DMS 273 (cell line): ENCODE results near the gene ENG.
"Not testable (repeated sequence)": the region's sequence is repeated elsewhere in the genome, so short reads cannot be mapped to it uniquely, and the experiment has no call there.

Experiments
- DNase-seq: peaks from one replicate; lab custom pipeline; 2025; ENCODE audit not compliant: unreplicated experiment; lab: John Stamatoyannopoulos, UW

The ENG gene

DNA sequence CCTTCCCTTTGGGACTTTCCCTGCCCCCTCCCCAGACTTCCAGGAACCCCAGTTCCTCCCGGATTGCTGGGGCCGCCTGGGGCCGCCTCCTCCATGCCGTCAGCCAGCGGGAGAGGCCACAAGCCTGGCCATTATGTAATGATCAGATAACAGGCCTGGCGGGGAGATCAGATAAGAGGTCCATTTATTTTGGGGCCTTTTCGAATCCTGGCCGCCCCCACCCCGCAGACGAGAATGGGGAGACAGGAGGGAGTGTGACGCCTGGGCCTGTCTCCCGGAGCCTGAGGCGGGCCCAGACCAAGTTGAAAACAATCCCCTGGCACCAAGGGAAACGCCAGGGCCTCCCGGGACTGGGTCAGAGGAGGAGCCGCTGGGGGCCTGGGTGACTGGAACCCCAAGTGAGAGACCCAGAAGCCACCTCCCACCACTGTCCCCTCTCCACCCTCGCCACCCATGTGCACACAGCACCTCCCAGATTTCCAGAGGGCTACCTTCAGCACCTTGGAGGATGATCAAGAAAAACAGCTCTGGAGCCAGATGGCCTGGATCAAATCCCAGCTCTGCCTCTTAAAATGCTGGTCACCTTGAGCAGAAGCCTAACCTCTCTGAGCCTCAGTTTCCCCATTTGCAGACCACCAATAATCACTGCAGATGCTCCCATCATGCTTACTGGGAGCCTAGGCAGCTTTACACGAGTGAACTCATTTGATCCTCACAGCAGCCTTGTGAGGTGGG lies 7.8 kb downstream of the ENG start:
- peak; percentile 70 for DNase-seq

GRCh38 chr9:127845619-127846018 lies 8.8 kb downstream of the ENG start:
- DNase-seq: not testable (repeated sequence)

GRCh38 chr9:127844821-127845359 lies 9.6 kb downstream of the ENG start:
- DNase-seq: no peak

- DNase-seq: peak; percentile 31
These were observed 13.2 kb downstream of the ENG start for GRCh38 chr9:127841087-127841835.

DNA sequence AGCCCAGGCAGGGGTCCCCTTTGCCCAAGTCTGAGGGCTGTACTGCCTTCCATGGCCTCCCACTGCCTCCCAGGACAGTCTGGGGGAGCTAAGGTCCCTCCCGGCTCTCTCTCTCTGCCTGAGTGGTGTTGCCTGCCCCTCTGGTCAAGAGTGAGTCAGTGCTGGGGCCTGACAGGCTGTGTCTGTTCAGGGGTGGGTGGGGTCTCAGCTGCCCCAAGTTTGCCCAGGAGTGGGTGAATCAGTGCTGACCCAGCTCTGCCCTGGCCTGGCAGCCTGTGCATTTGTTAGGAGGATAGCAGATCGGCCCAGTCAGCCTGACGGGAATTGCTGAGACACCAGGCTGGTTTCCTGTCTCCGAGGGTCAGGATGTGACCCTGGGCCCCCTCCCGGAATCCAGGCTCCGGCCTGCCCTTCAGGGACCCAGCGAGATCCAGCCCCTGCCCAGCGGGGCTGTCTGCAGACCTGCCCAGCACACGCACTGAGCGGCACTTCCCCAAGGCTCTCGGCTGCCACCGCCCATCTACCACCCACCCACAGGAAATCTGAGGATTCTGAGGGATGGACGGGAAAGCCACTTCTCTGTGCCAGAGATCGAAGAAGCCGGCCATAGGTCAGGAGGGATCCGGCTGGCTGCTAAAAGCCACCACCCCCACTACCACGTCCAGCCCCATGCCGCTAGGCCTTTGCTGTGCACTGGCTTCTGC lies 15.9 kb downstream of the ENG start:
- DNase-seq: no peak

GRCh38 chr9:127837346-127837745 lies 17.1 kb downstream of the ENG start:
- DNase-seq: no peak

DNA sequence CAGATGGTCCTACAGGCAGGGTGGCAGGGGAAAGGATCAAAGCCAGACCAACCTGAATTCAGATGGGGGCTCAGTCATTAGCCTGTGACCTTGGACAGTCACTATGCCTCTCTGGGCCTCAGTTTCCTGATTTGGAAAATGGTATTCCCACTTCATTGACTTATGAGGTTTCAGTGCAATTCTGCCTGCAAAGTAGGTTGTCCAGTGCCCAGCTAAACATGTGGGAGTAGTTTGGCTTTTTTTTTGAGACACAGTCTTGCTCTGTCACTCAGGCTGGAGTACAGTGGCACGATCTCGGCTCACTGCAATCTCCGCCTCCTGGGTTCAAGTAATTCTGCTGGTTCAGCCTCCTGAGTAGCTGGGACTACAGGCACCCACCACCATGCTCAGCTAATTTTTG lies 17.9 kb downstream of the ENG start:
- not testable (repeated sequence) for DNase-seq

DNA sequence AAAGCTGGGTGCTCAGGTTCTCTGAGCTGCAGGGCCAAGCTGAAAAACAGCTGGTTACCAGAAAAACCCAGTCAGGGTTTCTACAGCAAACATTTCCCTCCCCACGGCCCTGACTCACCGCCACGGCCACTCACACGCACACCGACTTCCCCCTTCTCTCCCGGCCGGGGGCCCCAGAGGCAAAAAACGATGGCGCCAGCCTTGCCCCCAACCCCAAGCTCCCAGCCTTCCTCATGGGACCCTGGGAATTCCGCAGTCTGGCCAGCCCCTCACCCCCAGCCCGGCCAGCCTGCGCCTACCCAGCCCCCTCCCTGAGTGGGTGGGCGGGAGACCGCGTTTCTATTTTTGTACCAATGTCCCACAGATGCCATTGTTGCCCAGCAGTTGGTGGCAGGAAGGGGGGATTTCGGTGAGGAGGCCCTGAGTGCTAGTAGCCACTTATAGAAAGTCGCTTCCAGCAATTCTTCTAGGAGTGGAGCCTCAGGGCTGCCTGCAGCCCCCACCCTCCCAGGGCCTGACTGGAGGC lies 18.4 kb downstream of the ENG start:
- no peak for DNase-seq

- DNase-seq: no peak
These were observed 20.9 kb downstream of the ENG start for GRCh38 chr9:127833555-127833954.

DNA sequence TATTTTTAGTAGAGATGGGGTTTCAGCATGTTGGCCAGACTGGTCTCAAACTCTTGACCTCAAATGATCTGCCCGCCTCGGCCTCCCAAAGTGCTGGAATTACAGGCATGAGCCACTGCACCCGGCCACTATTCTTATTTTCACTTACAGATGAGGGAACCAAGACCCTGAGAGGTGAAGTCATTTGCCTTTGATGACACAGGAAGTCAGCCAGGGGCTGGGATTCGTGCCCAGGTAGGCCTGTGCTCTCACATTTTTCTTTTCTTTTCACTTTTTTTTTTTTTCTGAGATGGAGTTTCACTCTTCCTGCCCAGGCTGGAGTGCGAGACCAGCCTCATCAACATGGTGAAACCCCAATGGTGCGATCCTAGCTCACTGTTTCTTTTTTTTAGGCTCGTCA lies 22.2 kb downstream of the ENG start:
- DNase-seq: no peak

GRCh38 chr9:127829205-127829906 lies 25.1 kb downstream of the ENG start:
- no peak for DNase-seq

GRCh38 chr9:127828262-127829031 lies 26.0 kb downstream of the ENG start:
- peak; percentile 87 for DNase-seq

GRCh38 chr9:127826253-127826913 lies 28.1 kb downstream of the ENG start:
- DNase-seq: no peak

DNA sequence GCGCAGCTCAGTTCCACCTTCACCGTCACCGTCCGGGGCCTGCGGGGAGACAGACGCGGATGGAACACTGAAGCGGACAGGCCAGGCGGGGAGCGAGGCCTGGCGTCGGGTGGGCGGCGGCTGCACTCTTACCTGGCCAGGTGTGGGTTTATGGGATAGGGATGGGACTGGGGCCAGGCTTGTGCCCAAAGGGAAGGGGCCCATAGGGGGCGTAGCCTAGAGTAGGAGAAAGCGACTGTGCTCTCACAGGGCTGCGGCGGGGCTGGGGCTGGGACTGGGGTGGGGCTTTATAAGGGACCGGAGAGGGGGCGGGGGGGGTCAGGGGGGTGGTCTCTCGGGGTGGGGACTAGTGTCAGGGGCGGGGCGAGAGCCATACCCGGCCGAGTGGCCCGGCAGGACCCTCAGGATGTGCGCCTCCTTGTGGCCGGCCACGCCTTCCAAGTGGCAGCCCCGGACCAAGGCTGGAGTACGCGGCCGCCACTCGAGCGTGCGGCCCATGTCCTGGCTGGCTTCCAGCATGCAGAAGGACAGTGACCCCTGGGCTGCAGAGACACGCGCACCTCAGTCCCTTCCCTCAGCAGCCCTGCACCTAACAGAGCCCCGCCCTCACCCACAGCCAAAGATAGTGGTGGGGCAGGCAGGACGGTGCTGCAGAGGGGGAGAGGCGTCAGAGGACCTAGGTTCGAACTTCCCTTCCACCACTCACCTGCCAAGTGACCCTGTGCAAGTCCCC lies 29.0 kb downstream of the ENG start:
- peak; percentile 54 for DNase-seq

- no peak for DNase-seq
These were observed 32.4 kb downstream of the ENG start for GRCh38 chr9:127822108-127822507.

GRCh38 chr9:127818574-127818973 lies 35.9 kb downstream of the ENG start:
- no peak for DNase-seq

DNA sequence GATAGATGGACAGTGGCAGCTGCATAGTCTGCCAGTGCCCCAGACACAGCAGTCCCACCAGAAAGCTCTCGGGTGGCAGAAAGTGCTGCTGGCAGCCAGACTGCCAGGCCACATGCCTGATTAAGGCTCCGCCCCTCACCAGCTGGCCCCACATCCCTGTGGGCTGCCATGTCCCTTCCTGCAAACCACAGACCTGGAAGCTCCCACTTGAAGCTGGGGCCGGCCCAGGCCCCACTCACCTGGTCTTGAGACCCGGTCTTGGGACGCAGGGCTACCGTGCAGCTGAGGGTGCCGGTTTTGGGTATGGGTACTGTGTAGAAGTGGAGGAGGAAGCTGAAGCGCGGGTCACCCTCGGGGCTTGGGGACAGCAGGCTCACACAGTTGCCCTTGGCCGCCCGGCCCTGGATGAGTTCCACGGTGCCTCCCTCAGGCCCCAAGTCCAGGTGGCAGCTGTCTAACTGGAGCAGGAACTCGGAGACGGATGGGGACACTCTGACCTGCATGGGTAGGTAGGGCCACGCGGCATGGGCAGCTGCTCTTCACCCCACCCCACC lies 36.5 kb downstream of the ENG start:
- DNase-seq: peak; percentile 86

DNA sequence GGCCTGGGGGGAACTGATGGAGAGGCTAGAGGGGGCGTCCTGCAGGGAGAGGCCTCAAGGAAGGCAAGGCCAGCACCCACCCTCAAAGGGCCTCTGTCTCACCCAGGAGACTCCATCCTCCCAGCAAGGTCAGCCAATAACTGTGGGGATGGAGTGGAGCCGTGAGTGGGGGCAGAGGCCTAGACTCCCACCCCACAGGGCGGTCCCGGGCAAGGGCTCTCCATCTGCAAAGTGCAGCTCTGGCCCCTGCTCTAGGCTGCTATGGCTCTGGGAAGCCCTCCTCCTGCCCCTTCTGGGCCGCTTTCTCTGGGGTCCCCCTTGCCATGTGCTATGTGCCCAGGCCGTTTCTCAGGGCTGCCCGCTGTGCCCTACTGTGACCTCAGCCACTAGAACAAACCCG lies 37.7 kb downstream of the ENG start:
- DNase-seq: no peak

GRCh38 chr9:127816362-127816725 lies 38.1 kb downstream of the ENG start:
- DNase-seq: peak; percentile 34
